Measurements from ENCODE around the gene RPS19BP1. TPM values are rescaled to one million over a fixed set of nuclear protein-coding genes. Genes with fewer than 3 reads are reported as not detected.

The RPS19BP1 gene
- total and polyA plus RNA-seq, 4 donors, result 30.5 to 96.6 (median 88.3) TPM

DNA sequence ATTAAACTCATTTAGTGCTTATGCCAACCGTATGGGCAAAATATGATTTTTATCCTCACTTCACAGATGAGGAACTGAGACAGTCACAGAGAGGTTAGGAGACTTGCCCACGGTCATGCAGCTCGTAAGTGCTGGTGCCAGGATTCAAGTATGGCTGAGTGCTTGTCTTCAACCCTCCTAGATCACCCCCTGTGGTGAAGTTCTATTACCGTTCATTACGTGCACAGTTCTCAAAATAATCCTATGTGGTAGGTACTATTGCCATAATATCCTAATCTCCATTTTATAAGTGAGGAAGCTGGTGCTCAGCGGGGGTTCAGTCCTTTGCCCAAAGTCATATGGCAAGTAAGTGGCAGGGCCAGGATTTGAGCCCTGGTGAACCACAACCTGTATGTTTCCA, 28.9 kb downstream of the RPS19BP1 start:
- Histone ChIP-seq H3K9me3 (ENCODE audit: control insufficient read depth, insufficient read depth, low read length) (no peaks in the 10 kb centered on the region), H3K27me3 (ENCODE audit: control insufficient read depth, insufficient read depth, low read length) (no peaks in the 10 kb centered on the region), H3K36me3 (ENCODE audit: control insufficient read depth, insufficient read depth, low read length) (peaks cover 41% of the 10 kb centered on the region), H3K4me3 (ENCODE audit: low read depth, low read length) (no peak overlapping the region), H3K4me1 (ENCODE audit: control insufficient read depth, insufficient read depth, low read length) (peaks cover 31% of the 10 kb centered on the region), H3K27ac (ENCODE audit: low read depth, low read length) (no peak overlapping the region)
- 60% methylated on average over 1 of the region's 6 CpGs for WGBS (ENCODE audit: insufficient coverage)
- no peak for DNase-seq (ENCODE audit: low read depth in 4 of 6, low spot score in 6 of 6)

DNA sequence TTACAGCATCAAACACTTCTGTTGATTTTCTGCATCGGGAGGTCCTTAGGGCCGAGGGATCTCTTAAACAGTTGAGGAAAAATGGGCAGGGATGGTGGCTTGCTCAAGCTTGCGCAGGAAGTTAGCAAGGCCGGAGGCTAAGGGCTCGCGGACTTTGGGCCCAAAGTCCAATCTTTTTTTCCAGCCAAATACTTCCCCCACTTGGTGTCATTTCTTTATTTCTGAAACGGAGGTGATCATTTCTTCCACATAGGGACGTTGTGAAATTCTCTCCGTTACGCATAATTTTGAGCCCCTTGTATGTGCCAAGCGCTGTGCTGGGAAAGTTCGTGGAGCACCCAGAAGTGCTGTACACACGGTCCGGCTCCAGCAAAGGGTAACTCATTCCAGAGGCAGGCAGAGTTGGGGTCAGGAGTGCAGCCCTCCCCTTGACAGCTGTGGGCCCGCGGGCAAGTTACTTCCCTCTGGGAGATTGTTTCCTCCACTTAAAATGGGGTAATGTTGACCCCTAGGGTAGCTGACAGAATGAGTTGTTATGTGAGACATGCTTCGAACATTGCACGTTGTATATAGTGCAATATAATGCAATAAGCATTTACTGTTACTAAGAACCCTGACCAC, 29.6 kb downstream of the RPS19BP1 start:
- H3K27ac ChIP-seq (ENCODE audit: low read depth, low read length), result no peak overlapping the region
- DNase-seq (ENCODE audit: low read depth in 4 of 6, low spot score in 6 of 6), result no peak
- H3K9me3 ChIP-seq (ENCODE audit: control insufficient read depth, insufficient read depth, low read length), result no peaks in the 10 kb centered on the region
- WGBS (ENCODE audit: insufficient coverage), result 15% methylated on average over 14 of the region's 18 CpGs
- H3K36me3 ChIP-seq (ENCODE audit: control insufficient read depth, insufficient read depth, low read length), result peaks cover 37% of the 10 kb centered on the region
- no peaks in the 10 kb centered on the region for H3K27me3 ChIP-seq (ENCODE audit: control insufficient read depth, insufficient read depth, low read length)
- peaks cover 32% of the 10 kb centered on the region for H3K4me1 ChIP-seq (ENCODE audit: control insufficient read depth, insufficient read depth, low read length)
- H3K4me3 ChIP-seq (ENCODE audit: low read depth, low read length), result peak overlapping the region; percentile 67

DNA sequence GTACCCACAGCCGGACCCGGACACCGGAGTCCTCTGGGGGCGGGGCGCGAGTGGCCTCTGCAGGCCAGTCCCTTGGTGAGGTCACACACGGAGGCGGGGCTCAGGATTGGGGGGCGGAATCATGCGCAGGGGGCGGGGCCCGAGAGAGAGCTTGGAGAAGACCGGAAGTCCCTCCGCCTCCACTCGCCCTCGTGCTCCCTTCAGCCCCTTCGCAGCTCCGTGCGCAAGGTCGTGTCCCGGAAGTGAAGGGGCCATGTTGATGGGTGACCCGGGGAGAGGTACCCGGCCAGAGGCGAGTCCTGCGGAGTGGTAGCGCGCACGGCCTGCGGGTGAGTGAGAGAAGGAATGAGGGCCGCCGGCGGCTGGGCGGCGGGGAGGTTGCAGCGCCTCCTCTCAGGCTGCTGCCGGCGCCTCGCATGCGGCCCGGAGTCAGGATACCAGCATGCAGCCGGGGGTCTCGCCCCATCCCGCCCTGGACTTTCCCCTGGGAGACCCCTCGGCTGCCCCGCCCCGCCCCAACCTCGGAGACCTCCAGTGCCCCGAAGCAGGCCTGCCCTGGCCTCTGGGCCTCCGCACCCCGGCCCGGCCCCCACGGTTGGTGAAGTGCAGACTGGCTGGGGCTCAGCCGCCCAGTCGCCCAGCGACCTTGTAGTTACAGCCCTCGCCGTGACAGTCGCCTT, 30.3 kb downstream of the RPS19BP1 start, which contains the start of gene MIEF1:
Gene MIEF1 (plus strand): TSS at position 182 of the 680 bp plus-strand sequence. CDS start 9,005 bp downstream, outside the sequence.
- H3K4me1 ChIP-seq (ENCODE audit: control insufficient read depth, insufficient read depth, low read length), result peaks cover 32% of the 10 kb centered on the region
- H3K27me3 ChIP-seq (ENCODE audit: control insufficient read depth, insufficient read depth, low read length), result no peaks in the 10 kb centered on the region
- under 1% methylated on average over 55 of the region's 58 CpGs for WGBS (ENCODE audit: insufficient coverage)

DNA sequence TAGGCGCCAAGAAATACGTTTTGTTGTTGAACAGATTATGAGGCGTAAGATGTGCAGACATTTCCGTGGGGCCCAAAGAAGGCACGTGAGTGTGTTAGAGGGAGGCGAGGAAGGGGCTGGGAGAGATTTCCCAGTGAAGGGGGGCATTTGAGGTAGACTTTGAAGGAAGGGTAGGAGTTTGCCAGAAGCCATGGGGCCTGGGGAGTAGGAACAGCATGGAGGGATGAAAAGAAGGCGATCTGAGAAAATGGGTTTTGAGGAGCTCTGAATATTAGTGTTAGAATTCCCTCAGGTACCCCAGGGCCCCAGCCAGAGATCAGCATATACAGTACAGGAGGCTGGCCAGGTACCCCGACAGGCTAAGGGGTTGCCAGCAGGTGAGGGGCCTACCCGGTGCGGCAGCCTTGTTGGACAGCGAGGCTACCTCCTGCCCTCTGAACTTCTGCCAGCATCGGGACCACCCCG, 30.9 kb downstream of the RPS19BP1 start:
- peak in 1 of 6 donors; percentile 40 for DNase-seq (ENCODE audit: low read depth in 4 of 6, low spot score in 6 of 6)
- Histone ChIP-seq H3K9me3 (ENCODE audit: control insufficient read depth, insufficient read depth, low read length) (no peaks in the 10 kb centered on the region), H3K36me3 (ENCODE audit: control insufficient read depth, insufficient read depth, low read length) (peaks cover 27% of the 10 kb centered on the region), H3K27ac (ENCODE audit: low read depth, low read length) (peak overlapping the region; percentile 95), H3K4me1 (ENCODE audit: control insufficient read depth, insufficient read depth, low read length) (peaks cover 35% of the 10 kb centered on the region), H3K27me3 (ENCODE audit: control insufficient read depth, insufficient read depth, low read length) (no peaks in the 10 kb centered on the region), H3K4me3 (ENCODE audit: low read depth, low read length) (peak overlapping the region; percentile 67)
- 31% methylated on average over 13 of the region's 13 CpGs for WGBS (ENCODE audit: insufficient coverage)

More for the DNA sequence above, 30.3 kb downstream of the RPS19BP1 start, which contains the start of gene MIEF1:
- DNase-seq (ENCODE audit: low read depth in 4 of 6, low spot score in 6 of 6), result peak; percentile 82 to 99 (median 94)
- H3K36me3 ChIP-seq (ENCODE audit: control insufficient read depth, insufficient read depth, low read length), result peaks cover 33% of the 10 kb centered on the region
- no peaks in the 10 kb centered on the region for H3K9me3 ChIP-seq (ENCODE audit: control insufficient read depth, insufficient read depth, low read length)
- peak within 1 kb of the TSS; percentile 95 for H3K27ac ChIP-seq (ENCODE audit: low read depth, low read length)
- H3K4me3 ChIP-seq (ENCODE audit: low read depth, low read length), result peak within 1 kb of the TSS; percentile 67

DNA sequence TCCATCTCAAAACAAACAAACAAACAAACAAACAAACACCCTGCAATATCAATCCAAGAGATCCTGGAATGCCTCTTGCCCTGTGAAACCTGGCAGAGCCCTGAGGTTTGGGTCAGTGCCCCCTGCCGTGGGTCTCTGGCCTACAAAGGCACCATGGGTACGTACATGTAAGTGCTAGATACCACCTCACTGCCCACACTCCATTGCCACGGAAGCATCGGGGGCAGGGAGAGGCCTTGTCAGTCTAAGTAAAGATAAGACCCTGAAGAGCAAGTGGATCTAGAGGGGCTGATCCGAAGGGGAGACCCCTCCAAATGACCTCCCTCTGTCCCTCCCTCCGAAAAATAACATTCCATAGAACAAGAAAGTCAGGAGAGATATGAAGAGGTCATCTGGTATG, 32.4 kb downstream of the RPS19BP1 start:
- WGBS (ENCODE audit: insufficient coverage), result 82% methylated on average over 1 of the region's 6 CpGs
- no peak overlapping the region for H3K4me3 ChIP-seq (ENCODE audit: low read depth, low read length)
- H3K9me3 ChIP-seq (ENCODE audit: control insufficient read depth, insufficient read depth, low read length), result no peaks in the 10 kb centered on the region
- peaks cover 14% of the 10 kb centered on the region for H3K36me3 ChIP-seq (ENCODE audit: control insufficient read depth, insufficient read depth, low read length)
- H3K4me1 ChIP-seq (ENCODE audit: control insufficient read depth, insufficient read depth, low read length), result peaks cover 42% of the 10 kb centered on the region
- DNase-seq (ENCODE audit: low read depth in 4 of 6, low spot score in 6 of 6), result no peak
- no peaks in the 10 kb centered on the region for H3K27me3 ChIP-seq (ENCODE audit: control insufficient read depth, insufficient read depth, low read length)
- H3K27ac ChIP-seq (ENCODE audit: low read depth, low read length), result no peak overlapping the region

DNA sequence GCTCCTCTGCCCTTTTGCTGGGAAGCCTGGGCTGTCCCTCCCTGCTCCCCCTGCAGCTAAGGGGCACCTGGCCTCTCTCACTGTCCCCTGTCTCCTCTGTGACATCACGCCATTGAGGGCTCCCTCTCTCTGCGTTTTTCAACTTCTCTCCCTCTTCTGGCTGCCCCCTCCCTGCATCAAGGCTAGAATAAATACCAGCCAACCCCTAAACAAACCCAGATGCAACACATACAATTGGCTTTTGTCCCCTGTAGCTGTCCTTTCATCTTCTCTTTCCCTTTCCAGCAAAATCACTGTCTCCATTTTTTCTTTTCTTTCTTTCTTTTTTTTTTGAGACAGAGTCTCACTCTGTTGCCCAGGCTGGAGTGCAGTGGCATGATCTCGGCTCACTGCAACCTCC, 33.7 kb downstream of the RPS19BP1 start:
- H3K36me3 ChIP-seq (ENCODE audit: control insufficient read depth, insufficient read depth, low read length), result peaks cover 1% of the 10 kb centered on the region
- no peak for DNase-seq (ENCODE audit: low read depth in 4 of 6, low spot score in 6 of 6)
- peaks cover 41% of the 10 kb centered on the region for H3K4me1 ChIP-seq (ENCODE audit: control insufficient read depth, insufficient read depth, low read length)
- H3K27ac ChIP-seq (ENCODE audit: low read depth, low read length), result no peak overlapping the region
- no peaks in the 10 kb centered on the region for H3K9me3 ChIP-seq (ENCODE audit: control insufficient read depth, insufficient read depth, low read length)
- H3K4me3 ChIP-seq (ENCODE audit: low read depth, low read length), result no peak overlapping the region
- WGBS (ENCODE audit: insufficient coverage), result 21% methylated on average over 2 of the region's 3 CpGs
- no peaks in the 10 kb centered on the region for H3K27me3 ChIP-seq (ENCODE audit: control insufficient read depth, insufficient read depth, low read length)

DNA sequence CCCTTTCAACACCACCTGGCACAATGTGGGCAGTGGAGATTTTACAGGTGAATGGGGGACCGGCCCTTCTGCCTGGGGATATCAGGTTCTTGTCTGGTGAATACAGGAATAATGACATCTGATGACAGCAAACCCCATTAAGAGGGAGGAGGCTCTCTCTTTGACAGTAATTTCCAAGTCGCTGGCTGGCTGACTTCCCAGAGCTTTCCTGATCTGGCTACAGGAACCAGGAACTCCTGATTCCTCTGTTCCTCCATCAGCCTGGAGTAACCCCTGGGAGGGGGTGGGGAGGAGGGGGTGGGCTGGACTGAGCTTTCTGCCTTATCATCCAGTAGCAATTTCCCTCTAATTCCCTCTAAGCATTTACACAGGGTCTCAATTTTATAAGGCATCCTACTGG, 34.2 kb downstream of the RPS19BP1 start:
- DNase-seq (ENCODE audit: low read depth in 4 of 6, low spot score in 6 of 6), result no peak
- H3K27me3 ChIP-seq (ENCODE audit: control insufficient read depth, insufficient read depth, low read length), result no peaks in the 10 kb centered on the region
- 80% methylated on average over 1 of the region's 2 CpGs for WGBS (ENCODE audit: insufficient coverage)
- no peaks in the 10 kb centered on the region for H3K9me3 ChIP-seq (ENCODE audit: control insufficient read depth, insufficient read depth, low read length)
- H3K4me1 ChIP-seq (ENCODE audit: control insufficient read depth, insufficient read depth, low read length), result peaks cover 37% of the 10 kb centered on the region
- H3K4me3 ChIP-seq (ENCODE audit: low read depth, low read length), result no peak overlapping the region
- H3K27ac ChIP-seq (ENCODE audit: low read depth, low read length), result no peak overlapping the region
- H3K36me3 ChIP-seq (ENCODE audit: control insufficient read depth, insufficient read depth, low read length), result no peaks in the 10 kb centered on the region

DNA sequence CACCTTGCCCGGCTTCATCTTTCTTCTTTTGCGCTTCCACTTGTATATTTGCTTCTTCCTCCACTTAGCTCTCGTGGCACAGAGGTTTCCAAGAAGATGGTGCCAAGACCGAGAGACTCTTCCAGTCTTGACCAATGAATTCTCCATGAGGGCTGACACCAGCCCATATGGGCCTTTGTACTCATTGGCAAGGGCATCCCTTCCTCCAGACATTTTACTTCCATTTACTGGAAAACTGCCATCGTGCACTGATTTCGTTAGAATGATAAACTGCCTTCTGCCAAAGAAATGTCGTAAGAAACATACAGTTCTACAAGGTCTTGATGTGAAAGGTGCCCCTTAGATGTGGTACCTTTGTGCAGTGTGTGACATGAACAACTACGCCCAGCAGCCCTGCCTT, 35.1 kb downstream of the RPS19BP1 start:
- 72% methylated on average over 4 of the region's 8 CpGs for WGBS (ENCODE audit: insufficient coverage)
- Histone ChIP-seq H3K4me1 (ENCODE audit: control insufficient read depth, insufficient read depth, low read length) (peaks cover 30% of the 10 kb centered on the region), H3K27me3 (ENCODE audit: control insufficient read depth, insufficient read depth, low read length) (no peaks in the 10 kb centered on the region), H3K27ac (ENCODE audit: low read depth, low read length) (no peak overlapping the region), H3K4me3 (ENCODE audit: low read depth, low read length) (no peak overlapping the region), H3K9me3 (ENCODE audit: control insufficient read depth, insufficient read depth, low read length) (no peaks in the 10 kb centered on the region), H3K36me3 (ENCODE audit: control insufficient read depth, insufficient read depth, low read length) (peaks cover 7% of the 10 kb centered on the region)
- DNase-seq (ENCODE audit: low read depth in 4 of 6, low spot score in 6 of 6), result peak in 1 of 6 donors; percentile 65

DNA sequence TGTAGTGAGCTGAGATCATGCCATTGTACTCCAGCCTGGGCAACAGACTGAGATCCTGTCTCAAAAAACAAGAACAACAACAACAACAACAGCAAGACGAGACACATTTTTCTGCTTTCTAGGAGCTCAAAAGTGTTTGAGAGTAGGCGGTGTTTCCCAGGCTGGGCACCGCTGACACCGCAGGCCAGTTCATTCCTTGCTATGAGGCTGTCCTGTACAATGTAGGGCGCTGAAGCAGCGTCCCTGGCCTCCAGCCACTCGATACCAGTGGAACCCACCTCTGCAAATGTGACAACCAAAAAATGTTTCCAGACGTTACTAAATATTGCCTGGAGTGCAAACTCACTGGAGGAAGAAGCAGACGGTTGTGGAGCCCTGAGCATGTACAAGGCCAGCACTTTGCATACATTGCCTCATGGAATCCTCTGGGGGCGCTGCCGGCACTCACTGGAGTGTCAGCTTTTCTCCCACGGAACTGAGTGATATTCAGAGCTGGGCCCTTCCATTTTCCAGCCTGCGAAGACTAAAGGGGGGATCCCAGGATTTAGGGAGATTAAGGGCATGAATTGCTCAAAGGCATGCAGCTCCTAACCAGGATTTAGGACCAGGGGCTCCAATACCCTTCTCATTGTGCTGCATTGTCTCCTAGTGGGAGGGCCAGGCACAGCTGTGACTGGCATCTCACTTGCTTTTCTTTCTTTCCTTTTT, 36.3 kb downstream of the RPS19BP1 start:
- Histone ChIP-seq H3K27ac (ENCODE audit: low read depth, low read length) (peak overlapping the region; percentile 52), H3K4me3 (ENCODE audit: low read depth, low read length) (no peak overlapping the region), H3K4me1 (ENCODE audit: control insufficient read depth, insufficient read depth, low read length) (peaks cover 22% of the 10 kb centered on the region), H3K27me3 (ENCODE audit: control insufficient read depth, insufficient read depth, low read length) (no peaks in the 10 kb centered on the region), H3K36me3 (ENCODE audit: control insufficient read depth, insufficient read depth, low read length) (peaks cover 16% of the 10 kb centered on the region), H3K9me3 (ENCODE audit: control insufficient read depth, insufficient read depth, low read length) (no peaks in the 10 kb centered on the region)
- 43% methylated on average over 12 of the region's 13 CpGs for WGBS (ENCODE audit: insufficient coverage)
- peak in 4 of 6 donors; percentile 57 to 93 (median 77) for DNase-seq (ENCODE audit: low read depth in 4 of 6, low spot score in 6 of 6)
